Upper lobe of left lung (tissue), 4 donors: Measurements from ENCODE around the gene USP36.

Source experiments
- CTCF ChIP-seq, 6 experiments: fragments of 450-650 bp in 4 of 6; fragments of 200-600 bp in 2 of 6; sonication (generic) in 2 of 6; IDR thresholded peaks; one replicate each; pipeline ENCODE4 v1.5.1; 2016 to 2019; ENCODE audit warnings: antibody characterized with exemption in 6 of 6
- EP300 ChIP-seq, 4 donors: sonication (generic); formaldehyde crosslinking; IDR thresholded peaks; one replicate each; pipeline ENCODE4 v1.5.1; 2017; ENCODE audit warnings: antibody characterized with exemption in 4 of 4, control low read depth in 2 of 4
- POLR2A ChIP-seq, 4 donors: fragments of 450-650 bp; IDR thresholded peaks; one replicate each; pipeline ENCODE4 v1.5.1; 2016 to 2017; ENCODE audit warnings: antibody characterized with exemption in 4 of 4, mild to moderate bottlenecking in 2 of 4
- POLR2AphosphoS5 ChIP-seq, 2 donors: sonication (generic); formaldehyde crosslinking; IDR thresholded peaks; one replicate each; pipeline ENCODE4 v1.5.1; 2017; ENCODE audit warnings: antibody characterized with exemption in 2 of 2

- TF ChIP-seq CTCF (IDR thresholded peaks at IDR 0.05) (no peak), POLR2A (IDR thresholded peaks at IDR 0.05) (no peak), POLR2AphosphoS5 (IDR thresholded peaks at IDR 0.05) (no peak), EP300 (IDR thresholded peaks at IDR 0.05) (no peak)
Measured at GRCh38 chr17:78746263-78746948, 94.2 kb downstream of the USP36 start.
